HepG2 (cell line): Measurements from ENCODE around the gene XXYLT1. TPM values are rescaled to one million over a fixed set of nuclear protein-coding genes. Genes with fewer than 3 reads are reported as not detected.

Experiments
- BRF2 ChIP-seq: sonication (generic); formaldehyde crosslinking; IDR thresholded peaks from 2 replicates; pipeline ENCODE4 v1.8.1; 2022; ENCODE audit warnings: mild to moderate bottlenecking, missing genetic modification reagents
- ELF1 ChIP-seq: sonication (generic); formaldehyde crosslinking; IDR thresholded peaks from 2 replicates; pipeline ENCODE4 v1.4.0; 2020; ENCODE audit warnings: missing genetic modification reagents
- GABPA ChIP-seq, 2 experiments: IDR thresholded peaks; 2 replicates each; pipeline ENCODE4 v1.6.1; 2011 to 2016; ENCODE audit warnings: low read depth in 2 of 2, low read length in 1 of 2, missing biosample characterization in 1 of 2, missing genetic modification characterization in 1 of 2
- HNF4G ChIP-seq, 2 experiments: sonication (generic) in 1 of 2; formaldehyde crosslinking in 1 of 2; IDR thresholded peaks; 2 replicates each; pipeline versions ENCODE4 v1.4.0 to v1.6.1; 2011 to 2020; ENCODE audit warnings: borderline replicate concordance in 2 of 2, low read depth in 2 of 2, mild to moderate bottlenecking in 2 of 2, low read length in 1 of 2, missing genetic modification reagents in 1 of 2, moderate library complexity in 1 of 2
- HNRNPK ChIP-seq: fragments of 200-400 bp; formaldehyde crosslinking; IDR thresholded peaks from 2 replicates; pipeline ENCODE4 v1.6.1; 2018; ENCODE audit warnings: low read length, low read depth, moderate library complexity, mild to moderate bottlenecking; ENCODE audit not compliant: poor library complexity, severe bottlenecking
- HOXA9 ChIP-seq: sonication (generic); formaldehyde crosslinking; IDR thresholded peaks from 2 replicates; pipeline ENCODE4 v1.8.1; 2022; ENCODE audit warnings: missing genetic modification reagents, mild to moderate bottlenecking, moderate library complexity, borderline replicate concordance
- MIER2 ChIP-seq: IDR thresholded peaks from 2 replicates; pipeline ENCODE4 v1.6.1; 2016; ENCODE audit warnings: missing biosample characterization, missing genetic modification reagents
- TOE1 ChIP-seq: sonication (generic); formaldehyde crosslinking; IDR thresholded peaks from 2 replicates; pipeline ENCODE4 v1.4.0; 2020; ENCODE audit warnings: mild to moderate bottlenecking, missing genetic modification reagents
- ZNF441 ChIP-seq: sonication (generic); formaldehyde crosslinking; IDR thresholded peaks from 2 replicates; pipeline ENCODE4 v1.7.0; 2021; ENCODE audit warnings: missing genetic modification reagents, borderline replicate concordance
- ZNF605 ChIP-seq: sonication (generic); formaldehyde crosslinking; IDR thresholded peaks from 2 replicates; pipeline ENCODE4 v1.8.0; 2022; ENCODE audit warnings: mild to moderate bottlenecking, missing genetic modification reagents
- ZSCAN21 ChIP-seq: sonication (generic); formaldehyde crosslinking; IDR thresholded peaks from 2 replicates; pipeline ENCODE4 v1.8.0; 2022; ENCODE audit warnings: mild to moderate bottlenecking, missing genetic modification reagents, moderate library complexity, borderline replicate concordance
- ZSCAN22 ChIP-seq: sonication (generic); formaldehyde crosslinking; IDR thresholded peaks from 2 replicates; pipeline ENCODE4 v1.4.0; 2020; ENCODE audit warnings: mild to moderate bottlenecking, missing genetic modification reagents
- polyA plus RNA-seq, 8 experiments: library from polyadenylated mRNA; depleted of rRNA in 3 of 8; stranded (reverse) in 7 of 8; unstranded in 1 of 8; fragments of >200 nt; fragmentation: Illumina TruSeq in 4 of 8; extraction: Trizol in 4 of 8; gene quantifications; 2 replicates each; pipeline versions ENCODE4 v1.2.1 to v1.2.3, GENCODE V29; 2011 to 2016; ENCODE audit warnings: low read depth in 4 of 8, missing spikeins in 1 of 8, mixed read lengths in 1 of 8; ENCODE audit not compliant: insufficient read depth in 1 of 8
- total RNA-seq, 5 experiments: library from RNA; depleted of rRNA; stranded (reverse); fragments of >200 nt; fragmentation: Illumina TruSeq; extraction: Trizol; gene quantifications; 2 replicates each; pipeline ENCODE4 v1.2.3, GENCODE V29; 2016; ENCODE audit warnings: low read depth in 1 of 5
- TF ChIP-seq, protein P1 (sequence below): sonication (generic); formaldehyde crosslinking; IDR thresholded peaks from 2 replicates; pipeline ENCODE4 v1.4.0; 2020; ENCODE audit warnings: missing genetic modification reagents
- TF ChIP-seq, protein P2 (sequence below): sonication (generic); formaldehyde crosslinking; IDR thresholded peaks from 2 replicates; pipeline ENCODE4 v1.4.0; 2020; ENCODE audit warnings: missing genetic modification reagents, mild to moderate bottlenecking, borderline replicate concordance
- TF ChIP-seq, protein P3 (sequence below): sonication (generic); formaldehyde crosslinking; IDR thresholded peaks from 2 replicates; pipeline ENCODE4 v1.4.0; 2020; ENCODE audit warnings: low read depth, mild to moderate bottlenecking, missing genetic modification reagents
- TF ChIP-seq, protein P4 (sequence below): IDR thresholded peaks from 2 replicates; pipeline ENCODE4 v1.6.1; 2016; ENCODE audit warnings: mild to moderate bottlenecking
- TF ChIP-seq, protein P5 (sequence below): sonication (generic); formaldehyde crosslinking; IDR thresholded peaks from 2 replicates; pipeline ENCODE4 v1.4.0; 2020; ENCODE audit warnings: missing genetic modification reagents, borderline replicate concordance

The XXYLT1 gene
- total and polyA plus RNA-seq, 2 of the 13 experiments (the other 11 are each of a cell fraction or from before 2014, with no cell fraction given), result 17.7 to 19.0 TPM

GRCh38 chr3:195105389-195105788, 165.6 kb downstream of the XXYLT1 start (continued):
- TF ChIP-seq BRF2 (no peak), ELF1 (peak; percentile 39), HNRNPK (no peak), ZNF441 (CRISPR knock-in tag) (no peak), GABPA (IDR thresholded peaks at IDR 0.05; ENCODE audit: low read depth, low read length) (no peak), GABPA (CRISPR knock-in tag; IDR thresholded peaks at IDR 0.05; ENCODE audit: low read depth) (peak; percentile 71), HOXA9 (CRISPR knock-in tag) (no peak), MIER2 (CRISPR knock-in tag) (peak; percentile 60; the same call in 1 of the 2 replicates), ZSCAN22 (peak; percentile 97), HNF4G (IDR thresholded peaks at IDR 0.05; ENCODE audit: borderline replicate concordance, low read depth, low read length) (peak; percentile 79), HNF4G (CRISPR knock-in tag; IDR thresholded peaks at IDR 0.05; ENCODE audit: borderline replicate concordance, low read depth) (peak; percentile 78; the same call in 1 of the 2 replicates), ZSCAN21 (CRISPR knock-in tag) (no peak), TOE1 (CRISPR knock-in tag) (peak; percentile 59; the same call in 1 of the 2 replicates), ZNF605 (CRISPR knock-in tag) (peak; percentile 66; the same call in 1 of the 2 replicates)
- TF ChIP-seq, protein P1, sequence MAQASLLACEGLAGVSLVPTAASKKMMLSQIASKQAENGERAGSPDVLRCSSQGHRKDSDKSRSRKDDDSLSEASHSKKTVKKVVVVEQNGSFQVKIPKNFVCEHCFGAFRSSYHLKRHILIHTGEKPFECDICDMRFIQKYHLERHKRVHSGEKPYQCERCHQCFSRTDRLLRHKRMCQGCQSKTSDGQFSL (CRISPR knock-in tag), result no peak
- TF ChIP-seq, protein P2, sequence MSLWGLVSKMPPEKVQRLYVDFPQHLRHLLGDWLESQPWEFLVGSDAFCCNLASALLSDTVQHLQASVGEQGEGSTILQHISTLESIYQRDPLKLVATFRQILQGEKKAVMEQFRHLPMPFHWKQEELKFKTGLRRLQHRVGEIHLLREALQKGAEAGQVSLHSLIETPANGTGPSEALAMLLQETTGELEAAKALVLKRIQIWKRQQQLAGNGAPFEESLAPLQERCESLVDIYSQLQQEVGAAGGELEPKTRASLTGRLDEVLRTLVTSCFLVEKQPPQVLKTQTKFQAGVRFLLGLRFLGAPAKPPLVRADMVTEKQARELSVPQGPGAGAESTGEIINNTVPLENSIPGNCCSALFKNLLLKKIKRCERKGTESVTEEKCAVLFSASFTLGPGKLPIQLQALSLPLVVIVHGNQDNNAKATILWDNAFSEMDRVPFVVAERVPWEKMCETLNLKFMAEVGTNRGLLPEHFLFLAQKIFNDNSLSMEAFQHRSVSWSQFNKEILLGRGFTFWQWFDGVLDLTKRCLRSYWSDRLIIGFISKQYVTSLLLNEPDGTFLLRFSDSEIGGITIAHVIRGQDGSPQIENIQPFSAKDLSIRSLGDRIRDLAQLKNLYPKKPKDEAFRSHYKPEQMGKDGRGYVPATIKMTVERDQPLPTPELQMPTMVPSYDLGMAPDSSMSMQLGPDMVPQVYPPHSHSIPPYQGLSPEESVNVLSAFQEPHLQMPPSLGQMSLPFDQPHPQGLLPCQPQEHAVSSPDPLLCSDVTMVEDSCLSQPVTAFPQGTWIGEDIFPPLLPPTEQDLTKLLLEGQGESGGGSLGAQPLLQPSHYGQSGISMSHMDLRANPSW (CRISPR knock-in tag), result 0 out of 2 replicates have a peak, but pooled peaks have one; percentile 87
- TF ChIP-seq, protein P3, sequence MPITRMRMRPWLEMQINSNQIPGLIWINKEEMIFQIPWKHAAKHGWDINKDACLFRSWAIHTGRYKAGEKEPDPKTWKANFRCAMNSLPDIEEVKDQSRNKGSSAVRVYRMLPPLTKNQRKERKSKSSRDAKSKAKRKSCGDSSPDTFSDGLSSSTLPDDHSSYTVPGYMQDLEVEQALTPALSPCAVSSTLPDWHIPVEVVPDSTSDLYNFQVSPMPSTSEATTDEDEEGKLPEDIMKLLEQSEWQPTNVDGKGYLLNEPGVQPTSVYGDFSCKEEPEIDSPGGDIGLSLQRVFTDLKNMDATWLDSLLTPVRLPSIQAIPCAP (CRISPR knock-in tag), result no peak
- TF ChIP-seq, protein P4, sequence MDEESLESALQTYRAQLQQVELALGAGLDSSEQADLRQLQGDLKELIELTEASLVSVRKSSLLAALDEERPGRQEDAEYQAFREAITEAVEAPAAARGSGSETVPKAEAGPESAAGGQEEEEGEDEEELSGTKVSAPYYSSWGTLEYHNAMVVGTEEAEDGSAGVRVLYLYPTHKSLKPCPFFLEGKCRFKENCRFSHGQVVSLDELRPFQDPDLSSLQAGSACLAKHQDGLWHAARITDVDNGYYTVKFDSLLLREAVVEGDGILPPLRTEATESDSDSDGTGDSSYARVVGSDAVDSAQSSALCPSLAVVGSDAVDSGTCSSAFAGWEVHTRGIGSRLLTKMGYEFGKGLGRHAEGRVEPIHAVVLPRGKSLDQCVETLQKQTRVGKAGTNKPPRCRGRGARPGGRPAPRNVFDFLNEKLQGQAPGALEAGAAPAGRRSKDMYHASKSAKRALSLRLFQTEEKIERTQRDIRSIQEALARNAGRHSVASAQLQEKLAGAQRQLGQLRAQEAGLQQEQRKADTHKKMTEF (CRISPR knock-in tag), result peak; percentile 93
- TF ChIP-seq, protein P5, sequence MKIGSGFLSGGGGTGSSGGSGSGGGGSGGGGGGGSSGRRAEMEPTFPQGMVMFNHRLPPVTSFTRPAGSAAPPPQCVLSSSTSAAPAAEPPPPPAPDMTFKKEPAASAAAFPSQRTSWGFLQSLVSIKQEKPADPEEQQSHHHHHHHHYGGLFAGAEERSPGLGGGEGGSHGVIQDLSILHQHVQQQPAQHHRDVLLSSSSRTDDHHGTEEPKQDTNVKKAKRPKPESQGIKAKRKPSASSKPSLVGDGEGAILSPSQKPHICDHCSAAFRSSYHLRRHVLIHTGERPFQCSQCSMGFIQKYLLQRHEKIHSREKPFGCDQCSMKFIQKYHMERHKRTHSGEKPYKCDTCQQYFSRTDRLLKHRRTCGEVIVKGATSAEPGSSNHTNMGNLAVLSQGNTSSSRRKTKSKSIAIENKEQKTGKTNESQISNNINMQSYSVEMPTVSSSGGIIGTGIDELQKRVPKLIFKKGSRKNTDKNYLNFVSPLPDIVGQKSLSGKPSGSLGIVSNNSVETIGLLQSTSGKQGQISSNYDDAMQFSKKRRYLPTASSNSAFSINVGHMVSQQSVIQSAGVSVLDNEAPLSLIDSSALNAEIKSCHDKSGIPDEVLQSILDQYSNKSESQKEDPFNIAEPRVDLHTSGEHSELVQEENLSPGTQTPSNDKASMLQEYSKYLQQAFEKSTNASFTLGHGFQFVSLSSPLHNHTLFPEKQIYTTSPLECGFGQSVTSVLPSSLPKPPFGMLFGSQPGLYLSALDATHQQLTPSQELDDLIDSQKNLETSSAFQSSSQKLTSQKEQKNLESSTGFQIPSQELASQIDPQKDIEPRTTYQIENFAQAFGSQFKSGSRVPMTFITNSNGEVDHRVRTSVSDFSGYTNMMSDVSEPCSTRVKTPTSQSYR, result peak; percentile 62; the same call in 1 of the 2 replicates
